H1 (cell line): ENCODE data around the gene CACNA2D3.

ENCODE experiments used
- CHD2 ChIP-seq: IDR thresholded peaks from 2 replicates; pipeline ENCODE4 v1.6.1; 2012; ENCODE audit warnings: low read length, improper control_type of control experiment
- JUN ChIP-seq: IDR thresholded peaks from 2 replicates; pipeline ENCODE4 v1.6.1; 2011; ENCODE audit warnings: low read depth, mild to moderate bottlenecking, improper control_type of control experiment, low read length
- POLR2A ChIP-seq, 2 experiments: IDR thresholded peaks; 1 replicate in 1 of 2; 2 replicates in 1 of 2; pipeline ENCODE4 v1.6.1; 2011; ENCODE audit warnings: low read depth in 2 of 2, low read length in 2 of 2, mild to moderate bottlenecking in 2 of 2; ENCODE audit errors: control extremely low read depth in 1 of 2
- POLR2AphosphoS5 ChIP-seq: IDR thresholded peaks from 2 replicates; pipeline ENCODE4 v1.6.1; 2011; ENCODE audit warnings: low read depth, low read length
- RBBP5 ChIP-seq: IDR thresholded peaks from 2 replicates; pipeline ENCODE4 v1.7.1; 2012; ENCODE audit warnings: low read depth, mild to moderate bottlenecking, inconsistent platforms, low read length, moderate library complexity, borderline replicate concordance
- SAP30 ChIP-seq: fragments of 300-600 bp; sonication (generic); IDR thresholded peaks from 2 replicates; pipeline ENCODE4 v1.7.1; 2012; ENCODE audit warnings: low read length, moderate library complexity, mild to moderate bottlenecking, inconsistent platforms; ENCODE audit not compliant: insufficient read depth, insufficient replicate concordance
- SP2 ChIP-seq: IDR thresholded peaks from 2 replicates; pipeline ENCODE4 v1.6.1; 2012; ENCODE audit warnings: mild to moderate bottlenecking, low read length, inconsistent platforms
- TF ChIP-seq, protein P1 (sequence below), 3 experiments: IDR thresholded peaks; 1 replicate in 2 of 3; 2 replicates in 1 of 3; pipeline versions ENCODE4 v1.5.1 to v1.6.1; 2011; ENCODE audit warnings: low read length in 3 of 3, mild to moderate bottlenecking in 3 of 3, inconsistent platforms in 2 of 3, low read depth in 1 of 3, moderate library complexity in 1 of 3; ENCODE audit not compliant: insufficient read depth in 1 of 3; ENCODE audit errors: control extremely low read depth in 1 of 3
- TF ChIP-seq, protein P2 (sequence below): IDR thresholded peaks from 2 replicates; pipeline ENCODE4 v1.6.1; 2011; ENCODE audit warnings: low read depth, mild to moderate bottlenecking, low read length; ENCODE audit not compliant: insufficient read depth
- TF ChIP-seq, protein P3 (sequence below): IDR thresholded peaks from 2 replicates; pipeline ENCODE4 v1.6.1; 2011; ENCODE audit warnings: low read length, improper control_type of control experiment

DNA sequence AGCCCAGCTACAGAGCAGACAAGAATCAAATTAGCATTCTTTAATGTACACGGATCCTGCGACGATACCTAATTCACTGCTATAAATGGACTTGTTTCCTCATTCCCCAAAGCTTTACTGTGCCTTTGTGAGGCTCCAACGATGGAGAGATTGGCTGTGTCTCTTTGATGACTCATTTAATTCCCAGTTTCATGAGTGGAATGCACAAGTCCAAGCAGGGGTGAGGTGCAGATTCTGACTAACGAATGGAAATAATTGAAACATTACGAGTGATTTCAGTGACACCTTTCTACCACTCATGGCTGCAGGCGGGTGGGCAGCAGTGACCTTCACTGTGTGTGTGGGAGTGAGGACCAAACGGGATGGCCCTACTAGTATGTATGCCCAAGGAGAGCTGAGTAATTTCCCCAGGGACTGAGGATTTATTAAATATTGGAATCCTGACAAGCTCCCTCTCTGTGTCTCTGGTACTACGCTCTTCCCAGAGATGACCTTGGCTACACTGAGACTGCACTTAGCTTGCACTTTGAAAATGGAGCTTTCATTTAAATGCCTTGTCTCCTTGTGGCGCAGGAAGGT, 156.7 kb downstream of the CACNA2D3 start:
- TF ChIP-seq, protein P1, sequence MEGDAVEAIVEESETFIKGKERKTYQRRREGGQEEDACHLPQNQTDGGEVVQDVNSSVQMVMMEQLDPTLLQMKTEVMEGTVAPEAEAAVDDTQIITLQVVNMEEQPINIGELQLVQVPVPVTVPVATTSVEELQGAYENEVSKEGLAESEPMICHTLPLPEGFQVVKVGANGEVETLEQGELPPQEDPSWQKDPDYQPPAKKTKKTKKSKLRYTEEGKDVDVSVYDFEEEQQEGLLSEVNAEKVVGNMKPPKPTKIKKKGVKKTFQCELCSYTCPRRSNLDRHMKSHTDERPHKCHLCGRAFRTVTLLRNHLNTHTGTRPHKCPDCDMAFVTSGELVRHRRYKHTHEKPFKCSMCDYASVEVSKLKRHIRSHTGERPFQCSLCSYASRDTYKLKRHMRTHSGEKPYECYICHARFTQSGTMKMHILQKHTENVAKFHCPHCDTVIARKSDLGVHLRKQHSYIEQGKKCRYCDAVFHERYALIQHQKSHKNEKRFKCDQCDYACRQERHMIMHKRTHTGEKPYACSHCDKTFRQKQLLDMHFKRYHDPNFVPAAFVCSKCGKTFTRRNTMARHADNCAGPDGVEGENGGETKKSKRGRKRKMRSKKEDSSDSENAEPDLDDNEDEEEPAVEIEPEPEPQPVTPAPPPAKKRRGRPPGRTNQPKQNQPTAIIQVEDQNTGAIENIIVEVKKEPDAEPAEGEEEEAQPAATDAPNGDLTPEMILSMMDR (IDR thresholded peaks at IDR 0.05; ENCODE audit: control extremely low read depth in 1 of 3, insufficient read depth in 1 of 3, low read depth in 1 of 3, low read length in 3 of 3): no peak
- TF ChIP-seq RBBP5 (no peak), POLR2A (IDR thresholded peaks at IDR 0.05; ENCODE audit: control extremely low read depth in 1 of 2, low read depth in 2 of 2, low read length in 2 of 2) (no peak), POLR2AphosphoS5 (no peak), SP2 (no peak), JUN (no peak), CHD2 (no peak), SAP30 (no peak)
- TF ChIP-seq, protein P2, sequence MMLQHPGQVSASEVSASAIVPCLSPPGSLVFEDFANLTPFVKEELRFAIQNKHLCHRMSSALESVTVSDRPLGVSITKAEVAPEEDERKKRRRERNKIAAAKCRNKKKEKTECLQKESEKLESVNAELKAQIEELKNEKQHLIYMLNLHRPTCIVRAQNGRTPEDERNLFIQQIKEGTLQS: no peak
- TF ChIP-seq, protein P3, sequence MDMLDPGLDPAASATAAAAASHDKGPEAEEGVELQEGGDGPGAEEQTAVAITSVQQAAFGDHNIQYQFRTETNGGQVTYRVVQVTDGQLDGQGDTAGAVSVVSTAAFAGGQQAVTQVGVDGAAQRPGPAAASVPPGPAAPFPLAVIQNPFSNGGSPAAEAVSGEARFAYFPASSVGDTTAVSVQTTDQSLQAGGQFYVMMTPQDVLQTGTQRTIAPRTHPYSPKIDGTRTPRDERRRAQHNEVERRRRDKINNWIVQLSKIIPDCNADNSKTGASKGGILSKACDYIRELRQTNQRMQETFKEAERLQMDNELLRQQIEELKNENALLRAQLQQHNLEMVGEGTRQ: no peak
